Esophagus squamous epithelium (tissue), 5 donors: Measurements from ENCODE around the gene SYTL3. TPM values are rescaled to one million over a fixed set of nuclear protein-coding genes. Genes with fewer than 3 reads are reported as not detected.

ENCODE experiments used
- DNase-seq: peaks from one replicate; lab custom pipeline; 2025; lab: John Stamatoyannopoulos, UW
- H3K27ac ChIP-seq, 4 donors: fragments of 200-600 bp; sonication (generic); one replicate each; pipeline ENCODE4 v1.5.1; 2016 to 2019; ENCODE audit warnings: mild to moderate bottlenecking in 1 of 4
- H3K27me3 ChIP-seq, 4 donors: fragments of 200-600 bp; sonication (generic); 1 replicate in 3 of 4; 2 replicates in 1 of 4; pipeline versions ENCODE4 v1.5.1 to v1.6.0; 2017 to 2021; ENCODE audit warnings: antibody characterized with exemption in 1 of 4
- H3K36me3 ChIP-seq, 3 donors: fragments of 200-600 bp; sonication (generic); one replicate each; pipeline ENCODE4 v1.5.1; 2016 to 2019
- H3K4me1 ChIP-seq, 3 donors: fragments of 200-600 bp; sonication (generic); one replicate each; pipeline ENCODE4 v1.5.1; 2017 to 2019
- H3K4me3 ChIP-seq, 4 donors: fragments of 200-600 bp; sonication (generic); 1 replicate in 3 of 4; 2 replicates in 1 of 4; pipeline ENCODE4 v1.5.1; 2016 to 2019; ENCODE audit warnings: mild to moderate bottlenecking in 2 of 4, moderate library complexity in 1 of 4
- H3K9me3 ChIP-seq, 3 donors: fragments of 200-600 bp; sonication (generic); one replicate each; pipeline ENCODE4 v1.5.1; 2016 to 2019
- POLR2A ChIP-seq, 4 donors: fragments of 450-650 bp; IDR thresholded peaks; one replicate each; pipeline ENCODE4 v1.6.1; 2017; ENCODE audit warnings: antibody characterized with exemption in 4 of 4, mild to moderate bottlenecking in 4 of 4, moderate library complexity in 3 of 4
- WGBS, 2 donors: methylation state at CpG; one replicate each; pipeline ENCODE4 v1.1.5; 2018; 5-methylcytosine and 5-hydroxymethylcytosine counted together
- intact Hi-C: fragments of 100-400 bp; cut with DNase I; formaldehyde crosslinking; loops from one replicate; pipeline ENCODE4 v1.15.0; 2022
- total RNA-seq, 4 donors: library from RNA; depleted of rRNA; stranded (reverse); fragments of >200 nt; gene quantifications; one replicate each; pipeline ENCODE4 v1.1.0, GENCODE V29; 2016
- TF ChIP-seq, protein P1 (sequence below), 6 experiments: fragments of 450-650 bp in 4 of 6; fragments of 200-600 bp in 2 of 6; sonication (generic) in 2 of 6; IDR thresholded peaks; one replicate each; pipeline ENCODE4 v1.5.1; 2016 to 2019; ENCODE audit warnings: antibody characterized with exemption in 6 of 6, mild to moderate bottlenecking in 4 of 6, moderate library complexity in 4 of 6
- donor health status: DM: yes; HTN: yes; CAD: no.

Gene SYTL3
- total RNA-seq, 4 donors from 2014 or later = 1.6 to 8.0 (median 3.0) TPM

DNA sequence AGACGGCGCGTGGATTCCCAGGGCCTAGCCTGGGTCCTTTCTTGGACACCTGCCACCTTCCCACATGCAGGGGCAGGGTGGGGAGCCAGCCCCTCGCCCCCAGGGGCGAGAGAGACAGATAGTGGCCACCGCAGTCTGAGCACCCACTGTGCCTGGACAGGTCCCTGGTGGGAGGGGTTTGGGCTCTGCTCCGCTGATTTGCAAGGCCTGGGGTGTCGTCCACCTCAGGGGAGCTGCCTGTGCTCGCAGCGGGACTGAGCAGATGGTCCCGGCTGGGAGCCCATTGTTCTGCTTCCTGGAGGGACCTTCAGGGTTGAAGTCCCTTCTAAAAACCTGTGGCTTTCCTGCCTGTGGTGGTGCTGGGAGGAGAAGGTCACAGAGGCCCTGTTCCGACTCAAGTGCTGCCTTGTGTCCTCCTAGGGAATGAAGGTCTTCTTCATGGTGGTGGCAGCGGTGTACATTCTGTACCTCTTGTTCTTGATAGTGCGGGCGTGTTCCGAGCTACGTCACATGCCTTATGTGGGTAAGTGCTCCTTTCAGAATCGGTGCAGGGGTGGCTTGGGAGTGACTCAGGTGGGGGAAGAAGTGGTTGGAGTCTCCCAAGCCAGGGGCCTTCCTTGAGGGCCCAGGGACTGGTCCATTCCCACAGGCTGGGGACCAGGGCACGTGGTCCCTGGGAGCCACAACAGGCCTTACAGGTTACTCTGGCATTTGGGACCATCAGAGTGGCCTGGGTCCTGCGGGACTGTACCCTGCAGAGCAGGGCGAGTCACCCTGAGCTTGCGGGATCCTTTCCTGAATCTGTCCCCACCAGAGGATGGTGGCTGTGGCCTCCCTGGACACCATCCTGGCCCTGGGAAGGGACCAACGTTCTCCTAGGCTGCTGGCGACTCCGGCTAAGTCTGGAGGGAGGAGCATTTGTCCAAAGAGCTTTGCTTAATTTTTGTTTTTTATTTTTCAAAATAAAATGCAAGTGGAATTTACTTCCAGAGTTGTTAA lies 24.9 kb upstream of the SYTL3 start:
- no peaks in the 10 kb centered on the region for H3K9me3 ChIP-seq
- no peaks in the 10 kb centered on the region for H3K4me1 ChIP-seq
- H3K4me3 ChIP-seq = no peak overlapping the region
- intact Hi-C loops = no loop called here
- H3K27me3 ChIP-seq = no peaks in the 10 kb centered on the region
- no peak for DNase-seq
- WGBS, 2 donors = 95 to 97% methylated on average over 10 to 17 of the region's 25 CpGs
- no peak overlapping the region for H3K27ac ChIP-seq
- TF ChIP-seq, protein P1, sequence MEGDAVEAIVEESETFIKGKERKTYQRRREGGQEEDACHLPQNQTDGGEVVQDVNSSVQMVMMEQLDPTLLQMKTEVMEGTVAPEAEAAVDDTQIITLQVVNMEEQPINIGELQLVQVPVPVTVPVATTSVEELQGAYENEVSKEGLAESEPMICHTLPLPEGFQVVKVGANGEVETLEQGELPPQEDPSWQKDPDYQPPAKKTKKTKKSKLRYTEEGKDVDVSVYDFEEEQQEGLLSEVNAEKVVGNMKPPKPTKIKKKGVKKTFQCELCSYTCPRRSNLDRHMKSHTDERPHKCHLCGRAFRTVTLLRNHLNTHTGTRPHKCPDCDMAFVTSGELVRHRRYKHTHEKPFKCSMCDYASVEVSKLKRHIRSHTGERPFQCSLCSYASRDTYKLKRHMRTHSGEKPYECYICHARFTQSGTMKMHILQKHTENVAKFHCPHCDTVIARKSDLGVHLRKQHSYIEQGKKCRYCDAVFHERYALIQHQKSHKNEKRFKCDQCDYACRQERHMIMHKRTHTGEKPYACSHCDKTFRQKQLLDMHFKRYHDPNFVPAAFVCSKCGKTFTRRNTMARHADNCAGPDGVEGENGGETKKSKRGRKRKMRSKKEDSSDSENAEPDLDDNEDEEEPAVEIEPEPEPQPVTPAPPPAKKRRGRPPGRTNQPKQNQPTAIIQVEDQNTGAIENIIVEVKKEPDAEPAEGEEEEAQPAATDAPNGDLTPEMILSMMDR (IDR thresholded peaks at IDR 0.05) = no peak
- no peak for TF ChIP-seq POLR2A (IDR thresholded peaks at IDR 0.05)
- peaks cover 9 to 95% (median 15%) of the 10 kb centered on the region in 3 donors for H3K36me3 ChIP-seq

DNA sequence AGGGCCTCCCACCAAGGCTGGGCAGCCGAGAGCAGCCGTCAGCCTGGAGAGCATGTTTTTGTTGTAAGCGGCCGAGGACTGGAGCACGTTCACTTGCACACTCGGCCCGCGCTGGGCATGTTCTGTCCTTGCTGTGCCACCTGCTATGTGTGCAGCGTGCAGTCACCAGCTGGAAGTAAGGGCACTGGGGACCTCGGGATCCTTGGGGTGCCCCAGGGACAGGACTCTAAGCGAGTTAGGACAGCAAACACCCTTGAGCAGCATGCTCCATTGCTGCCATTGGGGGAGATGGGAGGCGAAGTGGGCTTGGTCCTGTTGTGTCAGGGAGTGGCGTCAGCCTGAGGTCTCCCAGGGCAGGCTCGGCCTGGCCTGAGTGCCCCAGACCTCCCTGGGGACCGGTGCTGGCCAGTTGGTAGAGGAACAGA lies 24.0 kb upstream of the SYTL3 start:
- Histone ChIP-seq H3K27ac (no peak overlapping the region), H3K36me3 (peaks cover 9 to 87% (median 15%) of the 10 kb centered on the region in 3 donors), H3K27me3 (no peaks in the 10 kb centered on the region), H3K4me1 (peaks cover 3 to 8% (median 7%) of the 10 kb centered on the region in 3 donors), H3K9me3 (no peaks in the 10 kb centered on the region), H3K4me3 (no peak overlapping the region)
- TF ChIP-seq, protein P1 (IDR thresholded peaks at IDR 0.05) = no peak
- TF ChIP-seq POLR2A (IDR thresholded peaks at IDR 0.05) = no peak
- DNase-seq = no peak
- 98% methylated on average over 7 of the region's 15 CpGs; no CpG with 5 or more reads in 1 of the 2 donors for WGBS, 2 donors
- intact Hi-C loops = no loop called here

DNA sequence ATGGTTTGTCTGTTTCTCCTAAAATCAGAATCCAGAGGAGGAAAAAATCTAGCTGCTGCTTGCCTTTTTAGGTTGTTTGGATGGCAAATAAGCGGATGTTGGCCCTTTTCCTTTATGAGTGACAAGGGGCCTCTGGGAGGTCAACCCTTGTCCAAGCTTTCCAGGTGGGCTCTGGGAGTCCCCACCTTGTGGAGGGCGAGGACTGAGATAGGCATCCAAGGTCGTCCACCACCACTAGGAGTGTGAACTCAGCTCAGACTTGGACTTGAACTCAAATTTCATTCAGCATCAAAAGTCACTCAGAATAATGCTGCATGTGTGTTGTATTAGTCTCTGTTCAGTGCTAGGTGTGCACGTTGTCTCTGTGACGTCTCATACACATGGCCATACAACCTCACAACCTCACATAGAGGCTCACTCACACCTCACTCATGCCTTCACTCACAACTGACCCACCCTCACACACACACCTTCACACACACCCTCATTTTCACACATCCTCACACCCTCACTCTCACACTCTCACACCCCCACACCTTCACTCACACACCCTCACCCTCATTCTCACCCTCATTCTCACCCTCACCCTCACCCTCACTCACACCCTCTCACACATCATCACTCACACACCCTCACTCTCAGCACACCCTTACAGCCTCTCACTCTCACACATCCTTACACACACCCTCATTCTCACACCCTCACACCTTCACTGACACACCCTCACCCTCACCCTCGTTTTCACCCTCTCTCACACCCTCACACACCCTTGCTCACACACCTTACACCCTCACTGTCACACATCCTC lies 23.3 kb upstream of the SYTL3 start:
- Histone ChIP-seq H3K27me3 (no peaks in the 10 kb centered on the region), H3K4me3 (no peak overlapping the region), H3K9me3 (no peaks in the 10 kb centered on the region), H3K4me1 (peaks cover 10 to 15% (median 14%) of the 10 kb centered on the region in 3 donors), H3K36me3 (peaks cover 9 to 81% (median 15%) of the 10 kb centered on the region in 3 donors), H3K27ac (no peak overlapping the region)
- TF ChIP-seq, protein P1 (IDR thresholded peaks at IDR 0.05) = no peak
- TF ChIP-seq POLR2A (IDR thresholded peaks at IDR 0.05) = no peak
- intact Hi-C loops = no loop called here
- 87 to 88% methylated on average over 6 of the region's 6 CpGs for WGBS, 2 donors
- no peak for DNase-seq

DNA sequence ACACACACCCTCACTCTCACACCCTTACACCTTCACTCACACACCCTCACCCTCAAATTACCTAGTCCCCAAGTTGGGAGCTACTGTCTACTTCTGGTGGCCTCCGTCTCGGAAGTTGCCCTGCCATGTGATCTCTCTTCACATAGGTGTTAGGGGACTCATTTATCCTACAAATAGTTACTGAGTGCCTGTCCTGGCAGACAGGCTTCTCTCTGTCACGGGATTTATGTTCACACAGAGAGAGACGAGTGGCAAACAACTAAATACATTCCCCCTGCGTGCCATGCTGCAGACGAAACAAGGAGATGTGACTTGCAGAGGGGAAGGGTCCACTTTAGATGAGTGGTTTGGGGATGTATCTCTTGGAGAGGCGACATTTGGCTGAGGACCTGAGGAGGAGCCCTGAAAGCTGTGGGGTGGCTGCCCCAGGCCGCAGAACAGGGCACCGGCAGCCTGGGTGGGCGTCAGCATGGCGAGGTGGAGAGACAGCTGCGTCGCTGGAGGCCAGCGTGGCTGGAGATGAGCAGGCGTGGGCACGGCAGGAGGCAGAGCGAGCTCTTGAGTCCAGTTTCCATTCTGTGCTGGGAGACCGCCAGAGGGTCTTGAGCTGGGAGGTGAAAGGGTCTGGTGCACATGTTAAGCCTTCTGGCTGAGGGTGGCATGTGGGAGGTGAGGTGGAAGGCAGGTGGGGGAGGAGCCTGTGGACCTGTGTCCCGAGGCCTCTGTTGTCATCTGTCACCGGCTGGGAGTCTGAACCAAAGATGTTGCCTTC lies 22.5 kb upstream of the SYTL3 start:
- Histone ChIP-seq H3K36me3 (peaks cover 4 to 76% (median 15%) of the 10 kb centered on the region in 3 donors), H3K27me3 (no peaks in the 10 kb centered on the region), H3K4me3 (no peak overlapping the region), H3K4me1 (peaks cover 18 to 23% (median 18%) of the 10 kb centered on the region in 3 donors), H3K9me3 (no peaks in the 10 kb centered on the region), H3K27ac (no peak overlapping the region)
- 92 to 93% methylated on average over 14 to 18 of the region's 20 CpGs for WGBS, 2 donors
- intact Hi-C loops = no loop called here
- TF ChIP-seq, protein P1 (IDR thresholded peaks at IDR 0.05) = no peak
- TF ChIP-seq POLR2A (IDR thresholded peaks at IDR 0.05) = no peak
- DNase-seq = no peak
